Measurements from ENCODE around the gene FAM20C. TPM values are rescaled to one million over a fixed set of nuclear protein-coding genes. Genes with fewer than 3 reads are reported as not detected.

The FAM20C gene
- total and polyA plus RNA-seq, 10 of the 15 experiments (the other 5 are each of a cell fraction or from before 2014, with no cell fraction given), result 0.44 TPM; not detected in 9

- ChIA-PET CTCF (no interaction called here), RAD21 (ENCODE audit: unreplicated experiment) (no interaction called here), POLR2A (no interaction called here), SMC1A (ENCODE audit: uncharacterized antibody, unreplicated experiment) (no interaction called here)
- TF ChIP-seq MYB (IDR thresholded peaks at IDR 0.05; ENCODE audit: borderline replicate concordance, low read depth, low read length) (no peak), SUPT20H (IDR thresholded peaks at IDR 0.05; ENCODE audit: borderline replicate concordance, control insufficient read depth, low read depth, low read length) (no peak)
- H4K20me1 ChIP-seq (ENCODE audit: control insufficient read depth, insufficient read depth), result no peaks in the 10 kb centered on the region
- ATAC-seq (no peak), FAIRE-seq (no peak), DNase-seq (ENCODE audit: low read depth, low spot score) (no peak)
- BruUV-seq (replicated peaks), result no TSS peak
- H3K9me3 ChIP-seq (replicated peaks; ENCODE audit: control insufficient read depth, insufficient read depth, low read length), result no peaks in the 10 kb centered on the region; the same call in 2 of the 3 replicates
- H3K4me2 ChIP-seq (ENCODE audit: control insufficient read depth, insufficient read depth), result no peak overlapping the region
- WGBS (ENCODE audit: insufficient coverage, insufficient replicate concordance, low lambda C conversion rate, missing lambda C conversion rate), result 69% methylated on average over 31 of the region's 31 CpGs
- H3K4me3 ChIP-seq, result no peak overlapping the region
- H3K79me2 ChIP-seq (ENCODE audit: control insufficient read depth, insufficient read depth, low read length), result no peaks in the 10 kb centered on the region
- H3K27me3 ChIP-seq (replicated peaks in 1 of 2; ENCODE audit: control insufficient read depth in 2 of 2, insufficient read depth in 2 of 2, low read length in 1 of 2), result no peaks in the 10 kb centered on the region
- in situ Hi-C loops (cut with MboI) (no loop called here), intact Hi-C loops (cut with micrococcal nuclease; ENCODE audit: unreplicated experiment) (no loop called here)
- no peak overlapping the region for H3K27ac ChIP-seq (ENCODE audit: control insufficient read depth, insufficient read depth)
- no peak overlapping the region for H2AFZ ChIP-seq (ENCODE audit: control insufficient read depth, low read depth, low read length)
- no peak overlapping the region for H3K9ac ChIP-seq (ENCODE audit: control insufficient read depth, insufficient read depth, low read length)
- no peaks in the 10 kb centered on the region for H3K36me3 ChIP-seq (ENCODE audit: control insufficient read depth in 2 of 2, insufficient read depth in 2 of 2, low read length in 1 of 2)
- H3K4me1 ChIP-seq (ENCODE audit: control insufficient read depth, insufficient read depth, low read length), result no peaks in the 10 kb centered on the region
These were observed 62.1 kb downstream of the FAM20C start for GRCh38 chr7:254337-255037.

- ChIA-PET SMC1A (ENCODE audit: uncharacterized antibody, unreplicated experiment) (no interaction called here), CTCF (no interaction called here), POLR2A (no interaction called here), RAD21 (ENCODE audit: unreplicated experiment) (no interaction called here)
- DNase-seq (ENCODE audit: low read depth, low spot score), result no peak
- Histone ChIP-seq H3K79me2 (ENCODE audit: control insufficient read depth, insufficient read depth, low read length) (no peaks in the 10 kb centered on the region), H3K9ac (ENCODE audit: control insufficient read depth, insufficient read depth, low read length) (no peak overlapping the region), H2AFZ (ENCODE audit: control insufficient read depth, low read depth, low read length) (no peak overlapping the region), H3K27ac (ENCODE audit: control insufficient read depth, insufficient read depth) (no peak overlapping the region), H3K36me3 (ENCODE audit: control insufficient read depth in 2 of 2, insufficient read depth in 2 of 2, low read length in 1 of 2) (no peaks in the 10 kb centered on the region), H3K4me1 (ENCODE audit: control insufficient read depth, insufficient read depth, low read length) (no peaks in the 10 kb centered on the region), H3K4me3 (no peak overlapping the region), H4K20me1 (ENCODE audit: control insufficient read depth, insufficient read depth) (no peaks in the 10 kb centered on the region), H3K27me3 (replicated peaks in 1 of 2; ENCODE audit: control insufficient read depth in 2 of 2, insufficient read depth in 2 of 2, low read length in 1 of 2) (no peaks in the 10 kb centered on the region), H3K4me2 (ENCODE audit: control insufficient read depth, insufficient read depth) (no peak overlapping the region), H3K9me3 (replicated peaks; ENCODE audit: control insufficient read depth, insufficient read depth, low read length) (no peaks in the 10 kb centered on the region; the same call in 2 of the 3 replicates)
- ATAC-seq, result no peak
- in situ Hi-C loops (cut with MboI) (no loop called here), intact Hi-C loops (cut with micrococcal nuclease; ENCODE audit: unreplicated experiment) (no loop called here)
- TF ChIP-seq BHLHE40 (IDR thresholded peaks at IDR 0.05; ENCODE audit: borderline replicate concordance in 1 of 2, low read depth in 2 of 2, low read length in 1 of 2) (no peak), CREM (IDR thresholded peaks at IDR 0.05; ENCODE audit: low read depth) (no peak), ZBED1 (IDR thresholded peaks at IDR 0.05; ENCODE audit: borderline replicate concordance) (no peak), POLR2AphosphoS5 (IDR thresholded peaks at IDR 0.05; ENCODE audit: low read length) (no peak), ZNF274 (IDR thresholded peaks at IDR 0.05; ENCODE audit: insufficient read depth, insufficient read length) (no peak), EGR1 (IDR thresholded peaks at IDR 0.05; ENCODE audit: borderline replicate concordance in 1 of 2, low read depth in 2 of 2, low read length in 2 of 2) (no peak), TAF1 (IDR thresholded peaks at IDR 0.05; ENCODE audit: borderline replicate concordance, low read depth, low read length) (no peak), KLF5 (IDR thresholded peaks at IDR 0.05; ENCODE audit: partially characterized antibody) (no peak), KDM1A (IDR thresholded peaks at IDR 0.05; ENCODE audit: borderline replicate concordance) (no peak), PAX5 (IDR thresholded peaks at IDR 0.05; ENCODE audit: borderline replicate concordance, low read depth, low read length) (no peak), RAD51 (IDR thresholded peaks at IDR 0.05) (no peak), CEBPZ (IDR thresholded peaks at IDR 0.05; ENCODE audit: low read depth, low read length) (no peak), ZNF24 (IDR thresholded peaks at IDR 0.05) (no peak)
- no TSS peak for BruUV-seq (replicated peaks)
- FAIRE-seq, result no peak
- WGBS (ENCODE audit: insufficient coverage, insufficient replicate concordance, low lambda C conversion rate, missing lambda C conversion rate), result 49% methylated on average over 19 of the region's 19 CpGs
These were observed 62.7 kb downstream of the FAM20C start for GRCh38 chr7:255038-255435.
